Measurements from ENCODE around the gene PLEKHA7.
"Not testable (repeated sequence)": the region's sequence is repeated elsewhere in the genome, so short reads cannot be mapped to it uniquely, and the experiment has no call there.

PLEKHA7 gene

DNA sequence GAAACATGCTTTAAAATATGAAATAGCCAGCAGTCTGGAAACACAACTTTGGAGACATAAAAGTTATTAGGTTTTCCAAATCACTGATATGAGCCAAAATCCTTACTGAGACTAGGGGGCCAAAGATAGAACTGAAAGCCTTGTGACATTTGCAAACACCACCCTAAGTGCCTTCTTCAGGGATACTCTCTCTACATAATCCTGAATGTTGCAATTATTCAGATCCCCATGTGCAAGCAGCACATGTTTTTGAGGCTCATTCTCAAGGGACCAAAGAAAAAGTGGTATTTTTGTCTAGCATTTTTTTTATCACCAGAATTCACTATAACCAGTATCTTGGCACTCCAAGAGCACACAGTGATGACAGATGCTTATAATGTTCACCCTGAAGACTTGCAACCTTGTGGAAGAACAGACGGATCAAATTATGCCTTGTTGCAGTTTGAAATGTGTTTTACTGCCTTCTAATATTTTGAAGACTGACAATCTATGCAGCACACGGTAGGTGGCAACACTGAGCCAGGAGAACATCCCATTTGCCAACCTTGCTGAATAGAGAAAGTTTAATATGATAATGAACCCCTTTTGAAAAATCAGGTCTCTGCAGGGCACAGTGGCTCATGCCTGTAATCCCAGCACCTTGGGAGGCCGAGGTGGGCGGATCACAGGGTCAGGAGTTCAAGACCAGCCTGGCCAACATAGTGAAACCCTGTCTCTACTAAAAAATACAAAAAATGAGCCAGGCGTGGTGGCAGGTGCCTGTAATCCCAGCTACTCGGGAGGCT lies 78.5 kb downstream of the PLEKHA7 start:
- no peak for DNase-seq

DNA sequence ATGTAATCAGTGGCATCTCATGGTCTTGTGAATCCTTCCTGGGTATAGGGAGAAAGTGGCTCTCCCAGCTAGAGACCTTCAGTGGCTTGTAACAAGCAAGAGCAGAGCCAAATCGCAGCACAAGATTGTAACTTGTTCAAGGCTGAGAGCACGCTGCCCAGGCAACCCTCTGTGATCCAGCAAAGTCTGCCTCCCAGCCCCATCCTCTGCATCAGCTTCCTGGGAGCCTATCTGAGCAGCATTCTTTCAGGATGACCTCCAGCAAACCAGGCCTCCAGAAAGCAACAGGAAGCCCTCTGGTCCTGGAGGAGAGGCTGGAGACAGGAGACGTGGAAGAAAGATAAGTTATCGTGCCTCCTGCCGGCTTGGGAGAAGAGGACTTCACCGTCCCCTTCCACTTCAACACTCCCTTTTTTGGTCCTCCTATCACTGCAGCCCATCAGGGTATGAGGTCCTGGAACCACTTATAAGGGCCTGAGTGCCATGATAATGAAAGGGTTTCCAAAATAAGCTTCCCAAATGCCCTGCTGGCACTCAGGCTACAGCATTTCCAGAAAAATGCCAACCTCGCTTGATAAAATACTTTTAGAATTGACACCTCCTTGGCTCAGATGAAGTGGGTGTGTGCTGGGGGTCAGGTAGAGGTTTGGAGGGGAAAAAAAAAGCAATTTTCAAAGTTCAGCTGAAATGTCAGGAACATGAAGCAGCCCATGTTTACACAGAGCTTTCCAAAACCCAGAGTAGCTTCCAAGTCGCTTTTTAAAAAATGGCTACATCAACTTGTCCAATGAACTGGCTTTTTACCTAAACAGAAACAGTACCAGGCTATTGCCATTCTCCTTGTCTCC lies 80.2 kb downstream of the PLEKHA7 start:
- no peak for DNase-seq

DNA sequence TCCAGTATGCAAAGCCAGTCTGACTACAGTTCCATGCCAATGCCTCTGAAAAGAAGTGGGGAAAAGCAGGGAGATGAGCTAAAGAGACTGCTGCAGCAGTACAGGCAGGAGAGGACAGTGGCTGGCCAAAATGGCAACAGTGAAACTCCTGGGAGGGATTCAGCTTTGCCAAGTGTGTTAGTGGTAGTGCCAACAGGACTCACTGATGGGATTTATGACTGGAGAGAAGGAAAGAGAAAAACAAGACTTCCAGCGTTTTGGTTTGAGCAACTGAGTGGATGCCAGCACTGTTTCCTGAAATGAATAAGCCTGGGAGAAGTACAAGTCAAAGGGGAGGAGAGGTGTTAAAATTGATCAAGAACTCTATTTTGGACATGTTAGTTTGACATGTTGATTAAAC lies 80.9 kb downstream of the PLEKHA7 start:
- DNase-seq = no peak

DNA sequence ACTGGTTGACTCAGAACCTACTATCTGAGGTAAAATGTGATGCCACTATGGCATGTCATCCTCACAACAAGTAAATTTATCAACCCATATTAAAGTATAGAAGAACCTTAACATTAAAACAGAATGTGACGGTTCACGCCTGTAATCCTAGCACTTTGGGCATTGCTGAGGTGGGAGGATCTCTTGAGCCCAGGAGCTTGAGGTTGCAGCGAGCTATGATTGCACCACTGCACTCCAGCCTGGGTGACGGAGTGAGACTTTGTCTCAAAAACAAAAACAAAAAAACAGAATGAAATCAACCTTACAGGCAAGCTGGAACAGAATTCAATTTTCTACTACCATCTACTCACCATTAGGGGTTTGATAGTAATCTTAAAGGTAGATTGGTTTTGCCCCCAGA lies 86.2 kb downstream of the PLEKHA7 start:
- no peak for DNase-seq

DNA sequence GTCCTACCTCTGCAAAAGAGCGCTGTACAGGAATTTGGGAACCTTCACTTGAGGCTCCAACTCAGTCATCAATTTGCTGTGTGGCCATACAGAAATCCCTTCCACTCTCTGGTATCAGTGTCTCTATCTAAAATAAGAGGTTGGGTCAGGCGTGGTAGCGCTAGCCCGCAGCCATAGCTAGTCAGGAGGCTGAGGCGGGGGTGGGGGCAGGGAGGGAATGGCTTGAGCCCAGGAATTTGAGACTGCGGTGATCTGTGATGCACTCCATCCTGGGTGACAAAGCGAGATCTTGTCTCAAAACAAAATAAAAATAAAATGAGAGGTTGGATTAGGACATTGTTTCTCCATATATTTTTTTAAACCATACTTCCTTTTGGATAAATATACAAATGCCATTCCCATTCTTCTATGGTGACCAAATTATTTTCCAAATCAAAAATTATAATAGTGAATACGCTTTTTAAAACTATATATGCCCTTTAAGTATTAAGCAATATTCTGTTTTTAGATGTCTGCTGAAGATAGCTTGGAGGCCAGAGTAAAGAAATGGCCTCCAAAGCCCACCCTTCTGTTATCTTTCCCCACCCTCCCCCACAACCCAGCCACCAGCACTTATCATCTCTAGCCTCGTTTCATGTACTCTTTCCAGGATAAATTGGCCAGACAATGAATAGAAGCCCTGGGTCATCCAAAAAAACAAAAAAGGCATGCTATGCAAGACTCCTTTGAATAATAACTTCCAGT lies 87.2 kb downstream of the PLEKHA7 start:
- DNase-seq = no peak

DNA sequence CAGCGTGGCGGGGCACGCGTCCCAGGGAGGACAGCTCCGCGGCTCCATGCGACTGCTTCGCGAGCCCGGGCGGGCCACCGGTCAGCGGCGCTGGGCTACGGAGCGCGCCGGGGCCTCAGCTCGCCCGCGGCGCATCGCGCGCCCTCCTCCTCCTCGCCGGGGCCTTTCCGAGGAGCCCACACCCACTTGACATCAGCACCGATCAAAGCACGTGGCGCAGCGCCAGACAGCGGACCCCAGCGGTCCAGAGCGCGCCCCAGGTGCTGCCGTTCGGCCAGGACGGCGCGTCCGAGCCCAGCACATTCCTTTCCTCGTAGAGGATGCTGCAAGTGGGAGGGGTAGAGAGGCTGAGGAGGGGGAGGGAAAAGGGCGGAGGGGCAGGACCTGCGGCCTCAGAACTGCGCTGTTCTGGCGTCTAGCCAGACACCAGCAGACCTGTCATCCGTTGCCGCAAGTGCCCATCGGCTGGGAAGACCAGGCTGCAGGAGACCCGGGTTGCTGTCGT lies 88.6 kb downstream of the PLEKHA7 start:
- DNase-seq = no peak

DNA sequence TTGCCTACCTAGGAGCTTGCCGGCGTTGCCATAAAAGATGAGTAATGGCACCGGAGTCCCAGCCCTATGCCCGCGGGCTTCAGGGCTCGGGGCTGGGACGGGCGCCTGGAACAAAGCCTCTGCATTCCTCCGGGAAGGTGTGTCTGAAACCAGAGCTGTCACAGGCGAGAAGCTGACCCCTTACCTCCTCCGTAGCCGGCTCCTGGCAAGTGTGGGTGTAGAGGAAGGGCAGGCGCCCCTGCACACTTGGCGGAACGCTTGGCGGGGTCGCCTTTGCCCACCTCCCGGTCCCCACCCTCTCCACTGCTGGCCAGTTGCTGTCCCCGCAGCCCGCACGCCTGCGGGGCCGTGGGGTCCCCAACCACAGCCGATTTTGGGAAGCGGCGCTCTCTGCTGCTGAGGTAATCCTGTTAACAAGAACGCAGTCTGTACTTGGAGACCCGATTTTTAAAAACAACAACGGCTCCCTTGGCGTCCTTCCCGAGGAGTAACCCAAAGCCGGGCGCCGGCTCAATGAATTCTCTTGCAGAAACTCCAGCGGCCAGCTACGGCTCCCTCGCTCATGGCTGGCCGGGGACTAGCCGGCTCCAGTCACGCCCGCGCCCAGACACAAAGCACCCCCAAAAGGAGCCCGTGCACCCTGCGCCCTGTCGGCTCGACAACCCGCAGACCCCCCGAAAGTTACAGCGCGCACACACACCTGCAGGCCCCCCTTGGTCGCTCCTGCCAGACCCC lies 89.2 kb downstream of the PLEKHA7 start:
- no peak for DNase-seq

DNA sequence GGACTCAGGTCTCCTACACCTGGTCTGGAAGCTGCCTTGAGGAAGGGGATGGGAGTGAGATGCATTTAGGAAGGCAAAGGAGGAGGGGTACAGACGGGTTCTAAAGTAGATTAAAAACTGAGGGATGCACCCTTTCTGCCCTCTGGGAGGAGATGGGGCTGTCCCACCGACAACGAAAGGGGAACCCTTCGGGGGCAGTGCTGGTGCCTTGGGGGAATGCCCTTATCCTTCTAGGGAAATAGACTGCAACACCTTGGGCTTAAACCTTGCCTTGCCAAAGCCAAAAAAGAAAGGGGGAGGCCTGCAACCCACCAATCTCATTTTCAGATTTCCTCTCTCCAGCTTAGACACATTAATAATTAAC lies 89.8 kb downstream of the PLEKHA7 start:
- no peak for DNase-seq

DNA sequence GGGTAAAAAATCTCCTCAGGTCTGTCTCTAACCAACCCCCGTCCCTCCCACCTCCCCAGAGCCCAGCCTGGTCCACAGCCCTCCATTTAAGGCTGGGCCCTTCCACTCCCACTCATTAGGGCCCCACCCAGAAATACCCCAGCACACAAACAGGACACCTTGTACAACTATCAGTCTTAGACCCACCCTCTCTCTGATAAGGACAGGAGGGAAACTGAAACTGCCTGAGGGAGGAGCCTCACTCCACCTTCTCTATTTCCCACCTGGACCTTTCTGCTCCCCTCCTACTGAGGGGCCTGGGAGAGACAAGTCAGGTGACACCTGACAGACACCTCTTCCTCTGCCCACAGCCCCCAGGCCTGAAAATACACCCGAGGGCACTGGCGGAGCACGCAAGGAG lies 90.2 kb downstream of the PLEKHA7 start:
- DNase-seq = no peak

DNA sequence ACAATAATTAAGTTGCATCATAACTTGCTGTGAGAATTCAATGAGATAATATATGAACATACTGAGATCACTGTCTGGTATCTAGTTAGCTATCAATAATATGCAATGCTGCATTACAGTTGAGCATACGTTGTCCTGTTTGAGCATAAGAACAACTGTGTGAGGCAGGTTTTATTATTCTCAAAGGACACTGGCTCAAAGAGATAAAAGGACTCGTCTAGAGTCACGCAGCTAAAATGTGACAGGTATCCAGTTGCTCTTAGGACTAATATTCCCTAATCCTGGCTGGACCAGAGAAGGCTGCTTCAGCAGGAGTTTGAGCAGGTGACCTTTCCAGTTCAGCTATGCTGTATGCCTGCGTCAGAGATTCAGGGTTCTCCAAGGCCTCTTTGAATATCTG lies 92.5 kb downstream of the PLEKHA7 start:
- DNase-seq = no peak

DNA sequence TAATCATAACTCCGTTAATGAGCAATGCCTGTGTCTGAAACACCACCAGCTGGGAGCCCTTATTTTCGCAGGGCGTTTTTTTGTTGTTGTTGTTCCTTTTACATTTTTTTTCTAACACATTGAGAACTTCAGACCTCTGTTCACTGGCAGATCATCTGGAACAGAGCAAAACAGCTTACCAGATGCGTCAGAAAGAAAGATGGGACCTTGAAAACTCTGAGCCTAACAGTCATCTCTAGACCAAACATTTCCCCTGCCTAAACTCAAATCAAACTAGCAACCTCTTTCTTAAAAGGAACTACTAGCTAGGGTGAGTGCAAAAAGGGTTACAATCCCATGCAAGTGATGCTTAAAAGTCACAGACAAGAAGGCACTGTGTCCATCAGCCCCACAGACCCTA lies 93.2 kb downstream of the PLEKHA7 start:
- DNase-seq = no peak

DNA sequence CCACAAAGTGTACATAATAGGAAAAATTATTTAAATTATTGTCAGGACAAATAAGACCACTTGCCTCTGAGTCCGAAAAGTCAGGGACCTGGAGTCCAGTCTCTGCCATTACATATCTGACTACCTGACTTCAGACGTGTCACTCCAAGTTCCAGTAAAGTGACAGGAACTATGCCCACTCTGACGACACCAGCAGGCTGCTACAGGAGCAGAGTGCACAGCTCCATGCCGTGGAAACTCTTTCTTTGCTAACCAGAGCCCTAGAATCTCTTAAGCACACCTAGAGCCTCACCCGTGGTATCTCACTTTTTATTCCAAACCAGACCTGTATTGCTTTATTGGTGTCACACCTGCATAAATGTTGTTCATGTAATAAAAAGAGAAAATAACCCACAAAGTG lies 93.7 kb downstream of the PLEKHA7 start:
- DNase-seq = no peak

DNA sequence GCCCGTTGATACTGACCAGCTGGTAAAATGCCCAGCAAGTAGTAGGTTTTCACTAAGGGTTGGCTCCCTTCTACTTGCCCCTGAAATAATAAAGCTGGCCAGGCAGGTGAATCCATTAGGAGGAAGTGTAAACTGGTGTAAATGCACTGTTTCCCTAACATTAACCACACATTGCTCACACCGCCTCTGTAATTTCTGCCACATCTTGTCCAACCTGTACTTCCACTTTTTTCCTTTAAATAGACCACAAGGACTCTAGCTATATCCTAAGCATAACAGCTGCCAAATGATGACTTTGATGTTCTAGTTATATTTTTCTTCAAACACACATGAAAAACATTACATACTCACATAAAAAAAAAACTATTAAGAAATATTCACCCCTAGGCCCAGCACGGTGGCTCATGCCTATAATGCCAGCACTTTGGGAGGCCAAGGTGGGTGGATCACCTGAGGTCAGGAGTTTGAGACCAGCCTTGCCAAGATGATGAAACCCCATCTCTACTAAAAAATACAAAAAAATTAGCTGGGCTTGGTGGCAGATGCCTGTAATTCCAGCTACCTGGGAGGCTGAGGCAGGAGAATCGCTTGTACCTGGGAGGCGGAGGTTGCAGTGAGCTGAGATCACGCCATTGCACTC lies 95.6 kb downstream of the PLEKHA7 start:
- not testable (repeated sequence) for DNase-seq

DNA sequence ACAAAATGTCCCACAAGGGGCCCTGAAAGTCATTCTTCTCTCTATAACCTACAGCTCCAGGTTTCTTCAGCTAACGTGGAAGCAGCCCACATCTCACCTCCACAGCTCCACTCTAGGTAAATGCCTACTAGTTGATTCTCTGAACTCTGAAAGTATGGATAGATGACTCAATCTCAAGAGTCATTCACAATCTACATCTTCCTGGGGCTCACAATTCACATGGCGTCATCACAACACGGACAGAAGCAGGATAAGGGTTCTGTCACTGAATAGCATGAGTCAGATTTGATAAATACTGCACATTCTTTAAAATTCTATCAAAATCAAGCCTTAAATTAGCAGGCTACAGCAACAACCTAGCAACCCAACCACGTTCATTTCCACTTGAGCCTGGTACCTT lies 96.3 kb downstream of the PLEKHA7 start:
- no peak for DNase-seq

DNA sequence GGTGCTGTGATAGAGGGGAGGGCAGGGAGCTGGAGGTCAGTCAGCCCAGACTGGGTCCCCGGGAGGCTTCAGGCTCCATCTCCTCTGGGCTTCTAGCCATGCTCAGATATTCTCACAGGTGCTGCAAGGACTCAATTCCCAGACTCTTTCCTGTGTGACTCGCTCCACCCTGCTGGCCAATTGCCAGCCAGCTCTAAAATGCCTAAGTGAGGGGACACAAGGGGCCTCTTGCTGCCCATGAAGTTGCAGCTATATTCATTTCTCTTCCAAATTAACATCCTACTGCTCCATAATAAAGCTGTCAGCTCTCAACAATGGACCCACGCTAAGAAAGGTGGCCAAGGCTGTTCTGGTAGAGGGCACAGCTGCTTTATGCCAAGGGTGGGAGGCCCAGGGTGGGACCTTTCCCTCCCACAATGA lies 101.5 kb downstream of the PLEKHA7 start:
- DNase-seq = no peak

DNA sequence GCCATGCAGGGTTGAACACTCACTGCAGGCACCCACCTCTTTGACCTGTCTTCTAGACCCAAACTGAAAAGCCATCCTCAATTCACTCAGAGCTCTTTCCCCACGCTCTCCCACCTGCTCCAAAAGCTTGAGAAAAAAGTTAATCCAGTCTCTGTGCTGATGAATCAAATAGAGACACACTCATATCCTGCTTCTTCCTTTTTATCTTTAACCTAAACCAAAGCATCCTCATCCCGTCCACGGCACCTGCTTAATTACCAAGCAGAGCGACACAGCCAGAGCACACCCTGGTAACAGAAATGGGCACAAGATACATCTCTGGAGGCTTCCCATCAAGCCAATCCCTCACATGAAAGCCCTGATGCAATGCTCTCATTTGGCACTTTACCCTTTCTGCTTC lies 102.6 kb downstream of the PLEKHA7 start:
- no peak for DNase-seq

DNA sequence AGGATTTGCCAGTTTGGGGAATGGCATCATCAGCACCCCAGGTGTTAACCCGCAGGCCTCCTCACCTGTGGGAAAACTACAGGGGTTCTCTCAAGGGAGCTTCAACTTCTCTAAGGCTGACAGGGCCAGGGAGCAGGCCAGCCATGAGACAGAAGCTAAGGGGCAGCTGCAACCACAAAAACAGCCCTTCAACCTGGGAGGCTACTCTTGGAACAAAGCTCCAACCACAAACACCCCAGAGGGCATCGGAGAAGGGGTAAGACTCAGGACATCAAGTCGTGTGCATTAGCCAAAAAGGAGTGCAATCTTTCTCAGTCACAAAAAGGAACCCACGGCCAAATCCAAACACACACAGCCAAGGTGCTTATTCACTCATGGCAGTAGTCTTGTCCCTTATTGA lies 103.0 kb downstream of the PLEKHA7 start:
- DNase-seq = no peak

DNA sequence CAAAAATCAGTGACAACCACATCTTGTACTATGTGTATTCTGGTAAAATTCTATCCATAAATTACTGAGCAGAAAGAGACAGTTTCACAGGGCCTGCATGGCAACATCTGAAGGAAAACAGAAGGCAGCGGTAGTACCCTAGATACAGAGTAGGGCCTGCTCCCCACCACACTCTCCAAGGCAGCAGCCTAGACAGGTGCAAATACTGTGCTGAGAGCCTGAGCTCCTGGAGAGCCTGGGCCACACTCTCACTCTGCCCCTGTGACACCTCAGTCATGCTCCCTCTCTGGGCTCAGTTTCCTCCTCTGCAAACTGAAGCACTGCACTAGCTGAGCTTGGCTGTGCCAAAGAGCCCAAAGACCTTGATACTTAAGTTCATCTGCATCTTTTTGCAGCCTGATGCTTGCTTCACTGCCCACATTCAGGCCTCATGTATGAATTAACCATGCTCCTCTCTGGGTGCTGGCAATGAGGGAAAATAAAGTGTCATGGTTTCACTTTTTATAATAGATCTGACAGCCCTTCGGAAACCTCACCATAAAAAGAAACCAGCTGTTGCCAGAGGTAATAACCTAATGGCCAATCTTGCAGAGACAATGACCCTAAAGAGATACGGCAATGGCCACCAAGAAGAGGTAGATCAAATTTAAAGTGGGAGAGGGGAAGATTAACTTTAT lies 104.7 kb downstream of the PLEKHA7 start:
- DNase-seq = no peak

DNA sequence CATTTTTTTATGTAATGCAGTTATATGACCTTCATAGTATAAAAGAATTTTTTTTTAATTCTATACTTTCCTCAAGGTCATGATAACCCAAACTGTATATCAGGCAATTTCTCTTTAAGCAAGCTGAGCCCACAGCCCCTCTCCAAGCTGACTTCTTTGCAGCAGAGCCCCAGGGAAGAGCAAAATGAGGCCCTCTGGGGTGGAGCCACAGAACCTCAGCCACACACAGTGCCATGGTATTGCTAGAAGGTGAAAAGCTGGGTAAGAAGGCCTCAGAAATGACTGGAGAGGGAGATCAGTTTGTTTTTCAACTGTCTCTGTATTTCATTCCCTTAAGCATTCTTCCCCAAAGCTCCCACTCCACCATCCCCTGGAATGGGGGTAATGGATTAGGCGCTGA lies 108.8 kb downstream of the PLEKHA7 start:
- no peak for DNase-seq

DNA sequence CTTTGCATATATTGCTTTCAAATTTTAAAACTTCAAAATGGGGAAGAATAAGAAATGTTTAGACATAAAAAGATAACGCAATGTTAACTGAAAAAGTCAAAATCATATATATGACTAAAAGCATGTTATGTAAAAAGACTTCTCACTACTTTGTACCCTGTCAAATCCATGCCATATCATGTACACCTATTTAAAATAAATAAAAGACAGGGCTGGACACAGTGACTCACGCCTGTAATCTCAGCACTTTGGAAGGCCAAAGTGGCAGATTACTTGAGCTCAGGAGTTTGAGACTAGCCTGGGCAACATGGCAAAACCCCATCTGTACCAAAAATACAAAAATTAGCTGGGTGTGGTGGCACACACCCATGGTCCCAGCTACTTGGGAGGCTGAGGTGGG lies 109.5 kb downstream of the PLEKHA7 start:
- DNase-seq = not testable (repeated sequence)

DNA sequence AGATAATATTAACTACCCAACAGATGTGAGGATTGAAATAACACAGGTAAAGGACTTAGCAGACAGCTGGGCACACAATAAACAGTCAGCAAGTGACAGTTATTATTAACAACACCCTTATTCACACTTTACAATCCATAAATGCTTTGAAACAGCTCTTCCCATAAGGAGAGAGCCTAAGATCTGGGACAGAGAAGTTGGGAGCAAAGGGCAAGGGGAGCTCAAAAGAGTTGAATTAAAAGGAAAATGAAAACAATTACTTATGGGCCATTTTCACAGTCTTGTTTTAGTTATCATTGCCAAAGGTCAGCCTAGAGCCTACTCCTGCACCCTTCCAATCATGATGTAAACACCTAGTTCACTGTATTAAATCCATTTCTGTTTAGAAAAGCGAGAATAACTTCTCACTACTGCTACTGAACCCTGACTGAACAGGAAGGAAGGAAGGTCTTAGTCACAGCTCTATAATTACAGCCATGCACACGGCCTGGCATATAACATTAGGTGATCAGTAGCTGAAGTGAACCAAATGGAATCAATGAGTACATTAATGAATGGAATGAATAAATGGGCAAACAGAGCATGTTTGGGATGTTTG lies 111.3 kb downstream of the PLEKHA7 start:
- DNase-seq = no peak

All from activated CD4-positive, alpha-beta T cell treated with anti-CD3 and anti-CD28 coated beads, Interleukin-2, amount 50 U/mL, for 4 hours (primary cell).